CD8-positive, alpha-beta memory T cell (primary cell): ENCODE data around the gene DCLK1. TPM values are rescaled to one million over a fixed set of nuclear protein-coding genes. Genes with fewer than 3 reads are reported as not detected.

Experiments
- CTCF ChIA-PET: fragments of 350-600 bp; sonication (Branson Sonifier 250); formaldehyde crosslinking; loops from one replicate; lab custom pipeline; 2021; ENCODE audit warnings: antibody characterized with exemption; lab: Charles Lee
- POLR2A ChIA-PET: fragments of 350-600 bp; sonication (Branson Sonifier 250); formaldehyde crosslinking; loops from one replicate; lab custom pipeline; 2021; ENCODE audit warnings: antibody characterized with exemption; lab: Charles Lee
- DNase-seq, 5 donors: peaks; one replicate each; pipeline versions ENCODE4 v3.0.0 to v3.0.0-alpha.2; 2020 to 2022; ENCODE audit warnings: mixed read lengths in 1 of 5
- H3K27ac ChIP-seq: one replicate; pipeline ENCODE4 v1.7.0; 2013; ENCODE audit warnings: low read depth, mild to moderate bottlenecking, low read length, moderate library complexity
- H3K27me3 ChIP-seq: 2 replicates; pipeline ENCODE4 v1.7.0; 2013; ENCODE audit warnings: low read length, mild to moderate bottlenecking; ENCODE audit not compliant: insufficient read depth, poor library complexity, severe bottlenecking
- H3K36me3 ChIP-seq: 2 replicates; pipeline ENCODE4 v1.7.0; 2013; ENCODE audit warnings: mild to moderate bottlenecking, low read length, moderate library complexity; ENCODE audit not compliant: insufficient read depth
- H3K4me1 ChIP-seq: 2 replicates; pipeline ENCODE4 v1.7.0; 2013; ENCODE audit warnings: mild to moderate bottlenecking, low read length, moderate library complexity; ENCODE audit not compliant: insufficient read depth
- H3K4me3 ChIP-seq: 2 replicates; pipeline ENCODE4 v1.7.0; 2013; ENCODE audit warnings: mild to moderate bottlenecking, low read length
- H3K9me3 ChIP-seq: 2 replicates; pipeline ENCODE4 v1.7.0; 2013; ENCODE audit warnings: mild to moderate bottlenecking, low read length
- H3K27ac Mint-ChIP-seq, 8 donors: one replicate each; pipeline ENCODE4 v1.8.0; 2020 to 2021; ENCODE audit warnings: mixed read lengths in 8 of 8, mild to moderate bottlenecking in 6 of 8, inconsistent platforms in 3 of 8, moderate library complexity in 3 of 8
- H3K27me3 Mint-ChIP-seq, 2 donors: one replicate each; pipeline ENCODE4 v1.8.0; 2020 to 2021; ENCODE audit warnings: mixed read lengths in 2 of 2, mild to moderate bottlenecking in 1 of 2, moderate library complexity in 1 of 2
- H3K36me3 Mint-ChIP-seq, 3 donors: one replicate each; pipeline ENCODE4 v1.8.0; 2020 to 2021; ENCODE audit warnings: mixed read lengths in 3 of 3, inconsistent platforms in 1 of 3, mild to moderate bottlenecking in 1 of 3
- H3K4me1 Mint-ChIP-seq, 3 donors: one replicate each; pipeline ENCODE4 v1.8.0; 2020 to 2021; ENCODE audit warnings: mixed read lengths in 3 of 3, inconsistent platforms in 1 of 3, mild to moderate bottlenecking in 1 of 3
- H3K4me3 Mint-ChIP-seq, 7 donors: one replicate each; pipeline ENCODE4 v1.8.0; 2020 to 2021; ENCODE audit warnings: mixed read lengths in 7 of 7, mild to moderate bottlenecking in 6 of 7, moderate library complexity in 4 of 7, inconsistent platforms in 2 of 7
- H3K9me3 Mint-ChIP-seq, 5 donors: one replicate each; pipeline ENCODE4 v1.8.0; 2020 to 2022; ENCODE audit warnings: mixed read lengths in 5 of 5, mild to moderate bottlenecking in 3 of 5, moderate library complexity in 2 of 5, inconsistent platforms in 1 of 5
- polyA plus RNA-seq: library from polyadenylated mRNA; unstranded; fragments of 300-500 nt; fragmentation: Illumina TruSeq; gene quantifications from one replicate; pipeline ENCODE4 v1.2.3, GENCODE V29; 2021
- total RNA-seq, 2 experiments: library from RNA; stranded (reverse); gene quantifications; one replicate each; pipeline ENCODE4 v1.2.3, GENCODE V29; 2021

The DCLK1 gene
- total and polyA plus RNA-seq, 3 experiments from 2014 or later: not detected

DNA sequence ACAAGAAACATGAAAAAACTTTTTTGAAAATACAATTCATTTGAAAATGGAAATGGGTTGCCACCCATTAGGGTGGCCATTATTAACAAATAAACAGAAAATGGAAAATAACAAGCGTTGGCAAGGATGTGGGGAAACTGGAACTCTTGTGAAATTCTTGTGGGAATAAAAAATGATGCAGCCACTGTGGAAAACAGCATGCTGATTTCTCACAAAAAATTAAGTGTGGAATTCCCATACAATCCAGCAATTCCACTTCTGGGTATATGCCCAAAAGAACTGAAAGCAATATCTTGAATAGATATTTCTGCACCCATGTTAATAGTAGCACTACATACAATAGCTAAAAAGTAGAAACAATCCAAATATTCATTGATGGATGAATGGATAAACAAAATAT, 165.2 kb downstream of the DCLK1 start:
- no peak for DNase-seq
- Mint-ChIP-seq H3K27me3 (no peaks in the 10 kb centered on the region), H3K9me3 (peaks cover 0 to 11% (median 4%) of the 10 kb centered on the region in 5 donors), H3K36me3 (no peaks in the 10 kb centered on the region), H3K4me1 (no peaks in the 10 kb centered on the region), H3K27ac (no peak overlapping the region), H3K4me3 (no peak overlapping the region)
- CTCF ChIA-PET: no interaction called here
- Histone ChIP-seq H3K4me3 (no peak overlapping the region), H3K36me3 (no peaks in the 10 kb centered on the region), H3K27me3 (no peaks in the 10 kb centered on the region), H3K27ac (no peak overlapping the region), H3K4me1 (no peaks in the 10 kb centered on the region), H3K9me3 (no peaks in the 10 kb centered on the region)
- POLR2A ChIA-PET: no interaction called here

GRCh38 chr13:35965226-35965927, 165.8 kb downstream of the DCLK1 start:
- DNase-seq: no peak
- CTCF ChIA-PET: no interaction called here
- Histone ChIP-seq H3K4me1 (no peaks in the 10 kb centered on the region), H3K36me3 (no peaks in the 10 kb centered on the region), H3K27me3 (no peaks in the 10 kb centered on the region), H3K9me3 (no peaks in the 10 kb centered on the region), H3K4me3 (no peak overlapping the region), H3K27ac (no peak overlapping the region)
- no peaks in the 10 kb centered on the region for H3K36me3 Mint-ChIP-seq
- H3K27me3 Mint-ChIP-seq: no peaks in the 10 kb centered on the region
- H3K27ac Mint-ChIP-seq: no peak overlapping the region
- H3K4me1 Mint-ChIP-seq: no peaks in the 10 kb centered on the region
- H3K4me3 Mint-ChIP-seq: no peak overlapping the region
- peaks cover 0 to 11% (median 4%) of the 10 kb centered on the region in 5 donors for H3K9me3 Mint-ChIP-seq
- POLR2A ChIA-PET: no interaction called here

DNA sequence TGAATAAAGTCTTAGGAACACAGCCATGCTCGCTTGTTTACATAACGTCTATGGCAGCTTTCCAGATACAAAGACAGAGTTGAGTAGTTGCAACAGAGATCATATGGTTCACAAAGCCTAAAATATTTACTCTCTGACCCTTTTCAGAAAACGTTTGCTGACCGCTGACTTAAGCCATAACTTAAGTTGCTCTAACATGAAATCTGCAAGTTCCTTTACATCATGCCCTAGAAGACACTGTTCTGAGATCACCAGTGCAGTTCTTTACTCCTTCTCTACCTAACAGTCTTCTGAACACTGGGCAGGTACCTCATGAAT, 166.4 kb downstream of the DCLK1 start:
- H3K4me3 ChIP-seq: no peak overlapping the region
- H3K36me3 Mint-ChIP-seq: no peaks in the 10 kb centered on the region
- no peaks in the 10 kb centered on the region for H3K4me1 Mint-ChIP-seq

DNA sequence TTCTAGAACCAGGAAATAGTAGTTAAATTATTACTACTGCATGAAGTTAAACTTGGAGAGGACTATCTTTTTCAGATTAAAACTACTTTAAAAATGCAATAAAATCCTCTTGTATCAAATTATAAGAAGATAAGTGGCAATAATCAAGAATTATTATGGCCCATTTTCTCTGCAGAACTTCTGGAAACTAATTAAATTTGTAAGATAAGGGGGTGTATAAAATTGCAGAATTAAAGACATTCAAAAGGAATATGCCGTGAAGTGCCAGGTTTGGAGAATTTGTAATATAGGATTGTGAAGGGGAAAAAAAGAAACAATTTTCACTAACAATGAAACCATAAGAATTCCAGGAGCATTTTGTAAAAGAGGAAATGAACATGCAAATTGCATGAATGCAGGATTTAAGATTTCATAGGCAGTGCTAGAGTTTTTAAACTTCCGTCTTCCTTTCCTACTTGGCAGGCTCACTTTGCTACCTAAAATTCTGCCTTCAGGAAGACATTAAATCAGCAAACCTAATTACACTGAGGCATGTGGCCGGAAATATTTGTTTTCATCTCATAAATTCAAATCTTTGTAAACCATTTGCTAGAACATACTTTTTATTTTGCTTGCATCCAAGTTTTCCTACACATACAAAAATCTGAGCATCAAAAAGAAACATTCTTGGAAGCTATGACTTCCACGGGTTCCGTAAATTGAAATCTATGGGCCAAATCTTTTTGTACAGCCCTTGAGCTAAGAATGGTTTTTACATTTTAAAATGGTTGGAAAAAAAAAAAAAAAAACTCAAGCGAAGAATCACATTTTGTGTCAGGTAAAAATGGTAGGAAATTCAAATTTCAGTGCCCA, 166.9 kb downstream of the DCLK1 start:
- Mint-ChIP-seq H3K4me1 (no peaks in the 10 kb centered on the region), H3K27ac (no peak overlapping the region), H3K36me3 (no peaks in the 10 kb centered on the region)

More for the DNA sequence above, 166.4 kb downstream of the DCLK1 start:
- Mint-ChIP-seq H3K27me3 (no peaks in the 10 kb centered on the region), H3K4me3 (no peak overlapping the region), H3K9me3 (peaks cover 0 to 11% (median 4%) of the 10 kb centered on the region in 5 donors), H3K27ac (no peak overlapping the region)
- H3K36me3 ChIP-seq: no peaks in the 10 kb centered on the region
- H3K4me1 ChIP-seq: no peaks in the 10 kb centered on the region
- ChIA-PET POLR2A (no interaction called here), CTCF (no interaction called here)
- H3K27me3 ChIP-seq: no peaks in the 10 kb centered on the region
- no peaks in the 10 kb centered on the region for H3K9me3 ChIP-seq
- DNase-seq: no peak
- H3K27ac ChIP-seq: no peak overlapping the region

GRCh38 chr13:35961461-35962220, 169.5 kb downstream of the DCLK1 start:
- Histone ChIP-seq H3K27ac (no peak overlapping the region), H3K4me3 (no peak overlapping the region), H3K4me1 (no peaks in the 10 kb centered on the region), H3K27me3 (no peaks in the 10 kb centered on the region), H3K9me3 (no peaks in the 10 kb centered on the region), H3K36me3 (no peaks in the 10 kb centered on the region)
- H3K9me3 Mint-ChIP-seq: peaks cover 0 to 7% (median 3%) of the 10 kb centered on the region in 5 donors
- ChIA-PET CTCF (no interaction called here), POLR2A (no interaction called here)
- no peaks in the 10 kb centered on the region for H3K36me3 Mint-ChIP-seq
- no peak overlapping the region for H3K4me3 Mint-ChIP-seq
- H3K4me1 Mint-ChIP-seq: no peaks in the 10 kb centered on the region
- H3K27ac Mint-ChIP-seq: no peak overlapping the region
- no peaks in the 10 kb centered on the region for H3K27me3 Mint-ChIP-seq
- DNase-seq: no peak

More for the DNA sequence above, 166.9 kb downstream of the DCLK1 start:
- no peaks in the 10 kb centered on the region for H3K27me3 ChIP-seq
- H3K27me3 Mint-ChIP-seq: no peaks in the 10 kb centered on the region
- H3K27ac ChIP-seq: no peak overlapping the region
- no peaks in the 10 kb centered on the region for H3K4me1 ChIP-seq
- CTCF ChIA-PET: no interaction called here
- POLR2A ChIA-PET: no interaction called here
- H3K9me3 ChIP-seq: no peaks in the 10 kb centered on the region
- H3K4me3 Mint-ChIP-seq: no peak overlapping the region
- peaks cover 0 to 7% (median 3%) of the 10 kb centered on the region in 5 donors for H3K9me3 Mint-ChIP-seq
- no peak overlapping the region for H3K4me3 ChIP-seq
- no peak for DNase-seq
- H3K36me3 ChIP-seq: no peaks in the 10 kb centered on the region

GRCh38 chr13:35961002-35961401, 170.2 kb downstream of the DCLK1 start:
- POLR2A ChIA-PET: no interaction called here
- Mint-ChIP-seq H3K9me3 (peaks cover 0 to 7% (median 3%) of the 10 kb centered on the region in 5 donors), H3K27ac (no peak overlapping the region), H3K36me3 (no peaks in the 10 kb centered on the region), H3K4me3 (no peak overlapping the region), H3K4me1 (no peaks in the 10 kb centered on the region), H3K27me3 (no peaks in the 10 kb centered on the region)
- H3K27ac ChIP-seq: no peak overlapping the region
- H3K4me1 ChIP-seq: no peaks in the 10 kb centered on the region
- DNase-seq: no peak
- no peak overlapping the region for H3K4me3 ChIP-seq
- no peaks in the 10 kb centered on the region for H3K36me3 ChIP-seq
- no peaks in the 10 kb centered on the region for H3K27me3 ChIP-seq
- CTCF ChIA-PET: no interaction called here
- no peaks in the 10 kb centered on the region for H3K9me3 ChIP-seq

GRCh38 chr13:35957996-35958395, 173.2 kb downstream of the DCLK1 start:
- no peaks in the 10 kb centered on the region for H3K4me1 Mint-ChIP-seq
- POLR2A ChIA-PET: no interaction called here
- no peaks in the 10 kb centered on the region for H3K36me3 ChIP-seq
- no peaks in the 10 kb centered on the region for H3K27me3 Mint-ChIP-seq
- no peak overlapping the region for H3K4me3 ChIP-seq
- no peaks in the 10 kb centered on the region for H3K27me3 ChIP-seq
- no peak overlapping the region for H3K27ac ChIP-seq
- no peak overlapping the region for H3K4me3 Mint-ChIP-seq
- H3K36me3 Mint-ChIP-seq: no peaks in the 10 kb centered on the region
- no peaks in the 10 kb centered on the region for H3K9me3 ChIP-seq
- H3K27ac Mint-ChIP-seq: no peak overlapping the region
- no peak for DNase-seq
- CTCF ChIA-PET: no interaction called here
- no peaks in the 10 kb centered on the region for H3K4me1 ChIP-seq
- H3K9me3 Mint-ChIP-seq: peaks cover 0 to 4% (median 0%) of the 10 kb centered on the region in 5 donors

DNA sequence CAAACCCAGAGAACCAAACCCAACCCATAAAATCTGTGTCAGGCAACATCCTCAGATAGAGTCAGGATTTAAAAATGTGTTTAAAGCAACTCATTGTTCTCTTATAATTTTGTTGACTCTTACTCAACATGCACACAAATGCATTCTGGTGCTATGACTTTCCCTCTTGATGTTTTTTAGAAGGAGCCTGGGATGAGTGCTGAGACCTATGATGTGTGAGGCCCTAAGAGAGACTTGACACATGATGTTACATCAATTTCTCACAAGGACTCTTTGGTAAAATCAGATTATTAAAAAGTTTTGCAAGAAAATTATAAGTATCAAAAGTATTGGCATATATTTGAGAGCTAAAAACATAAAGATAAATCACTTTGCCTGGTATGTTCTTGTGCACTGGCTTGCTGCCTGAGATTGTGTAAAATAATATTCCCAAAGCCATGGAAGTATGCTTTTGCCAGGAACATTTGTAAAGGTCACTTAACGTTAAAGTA, 173.9 kb downstream of the DCLK1 start:
- H3K27ac Mint-ChIP-seq: no peak overlapping the region
- Histone ChIP-seq H3K4me3 (no peak overlapping the region), H3K4me1 (no peaks in the 10 kb centered on the region), H3K27ac (no peak overlapping the region), H3K9me3 (no peaks in the 10 kb centered on the region), H3K27me3 (no peaks in the 10 kb centered on the region), H3K36me3 (no peaks in the 10 kb centered on the region)
- DNase-seq: no peak
- no peak overlapping the region for H3K4me3 Mint-ChIP-seq
- POLR2A ChIA-PET: no interaction called here
- no peaks in the 10 kb centered on the region for H3K36me3 Mint-ChIP-seq
- H3K4me1 Mint-ChIP-seq: no peaks in the 10 kb centered on the region
- no peaks in the 10 kb centered on the region for H3K27me3 Mint-ChIP-seq
- H3K9me3 Mint-ChIP-seq: peaks cover 0 to 4% (median 0%) of the 10 kb centered on the region in 5 donors
- CTCF ChIA-PET: no interaction called here
